ENCODE results near the gene CWC27.

DNA sequence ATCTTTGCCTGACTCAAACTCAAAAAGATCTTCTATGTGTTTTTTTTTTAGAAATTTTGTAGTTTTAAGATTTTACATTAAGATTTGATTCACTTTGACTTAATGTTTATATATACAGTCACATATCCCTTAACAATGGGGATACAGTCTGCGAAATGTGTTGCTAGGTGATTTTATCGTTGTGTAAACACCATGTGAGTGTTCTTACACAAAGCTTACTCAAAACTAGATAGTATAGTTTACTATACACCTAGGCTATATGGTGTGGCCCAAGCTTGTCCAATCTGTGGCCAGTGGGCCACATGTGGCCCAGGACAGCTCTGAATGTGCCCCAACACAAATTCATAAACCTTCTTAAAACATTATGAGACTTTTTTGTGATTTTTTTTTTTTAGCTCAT is 131.9 kb downstream of the CWC27 start:
- TF ChIP-seq, protein P1, sequence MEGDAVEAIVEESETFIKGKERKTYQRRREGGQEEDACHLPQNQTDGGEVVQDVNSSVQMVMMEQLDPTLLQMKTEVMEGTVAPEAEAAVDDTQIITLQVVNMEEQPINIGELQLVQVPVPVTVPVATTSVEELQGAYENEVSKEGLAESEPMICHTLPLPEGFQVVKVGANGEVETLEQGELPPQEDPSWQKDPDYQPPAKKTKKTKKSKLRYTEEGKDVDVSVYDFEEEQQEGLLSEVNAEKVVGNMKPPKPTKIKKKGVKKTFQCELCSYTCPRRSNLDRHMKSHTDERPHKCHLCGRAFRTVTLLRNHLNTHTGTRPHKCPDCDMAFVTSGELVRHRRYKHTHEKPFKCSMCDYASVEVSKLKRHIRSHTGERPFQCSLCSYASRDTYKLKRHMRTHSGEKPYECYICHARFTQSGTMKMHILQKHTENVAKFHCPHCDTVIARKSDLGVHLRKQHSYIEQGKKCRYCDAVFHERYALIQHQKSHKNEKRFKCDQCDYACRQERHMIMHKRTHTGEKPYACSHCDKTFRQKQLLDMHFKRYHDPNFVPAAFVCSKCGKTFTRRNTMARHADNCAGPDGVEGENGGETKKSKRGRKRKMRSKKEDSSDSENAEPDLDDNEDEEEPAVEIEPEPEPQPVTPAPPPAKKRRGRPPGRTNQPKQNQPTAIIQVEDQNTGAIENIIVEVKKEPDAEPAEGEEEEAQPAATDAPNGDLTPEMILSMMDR (IDR thresholded peaks at IDR 0.05) = no peak
- TF ChIP-seq POLR2A (IDR thresholded peaks at IDR 0.05) (no peak), EP300 (IDR thresholded peaks at IDR 0.05) (no peak)

Measured in gastroesophageal sphincter (tissue), 3 donors.